IMR-90 (cell line): Measurements from ENCODE around the gene ZNF586.

Source experiments
- BHLHE40 ChIP-seq: fragments of 150-350 bp; IDR thresholded peaks from 2 replicates; pipeline ENCODE4 v1.6.1; 2016; ENCODE audit warnings: mild to moderate bottlenecking, low read depth, low read length
- CEBPB ChIP-seq: IDR thresholded peaks from 2 replicates; pipeline ENCODE4 v1.6.1; 2012; ENCODE audit warnings: low read depth, low read length, improper control_type of control experiment
- CTCF ChIP-seq: conservative IDR thresholded peaks from 2 replicates; pipeline ENCODE4 v1.5.1; 2012; ENCODE audit warnings: mild to moderate bottlenecking, low read depth, low read length, improper control_type of control experiment
- MAFK ChIP-seq: IDR thresholded peaks from 2 replicates; pipeline ENCODE4 v1.6.1; 2012; ENCODE audit warnings: low read depth, low read length, improper control_type of control experiment
- MXI1 ChIP-seq: IDR thresholded peaks from 2 replicates; pipeline ENCODE4 v1.6.1; 2012; ENCODE audit warnings: low read depth, mild to moderate bottlenecking, low read length, moderate library complexity, borderline replicate concordance
- POLR2A ChIP-seq: IDR thresholded peaks from 2 replicates; pipeline ENCODE4 v1.6.1; 2012; ENCODE audit warnings: mild to moderate bottlenecking, low read depth, low read length
- RAD21 ChIP-seq: IDR thresholded peaks from 2 replicates; pipeline ENCODE4 v1.6.1; 2012; ENCODE audit warnings: low read length, improper control_type of control experiment
- RCOR1 ChIP-seq: IDR thresholded peaks from 2 replicates; pipeline ENCODE4 v1.6.1; 2012; ENCODE audit warnings: mild to moderate bottlenecking, low read length, improper control_type of control experiment; ENCODE audit not compliant: insufficient replicate concordance
- RFX5 ChIP-seq: IDR thresholded peaks from 2 replicates; pipeline ENCODE4 v1.8.0; 2012; ENCODE audit warnings: low read depth, mild to moderate bottlenecking, low read length, moderate library complexity
- SMC3 ChIP-seq: fragments of 150-350 bp; IDR thresholded peaks from 2 replicates; pipeline ENCODE4 v1.6.1; 2016; ENCODE audit warnings: low read depth, mild to moderate bottlenecking, antibody characterized with exemption, low read length, moderate library complexity
- USF2 ChIP-seq: fragments of 150-350 bp; IDR thresholded peaks from 2 replicates; pipeline ENCODE4 v1.6.1; 2017; ENCODE audit warnings: mild to moderate bottlenecking, antibody characterized with exemption, low read length, low read depth

GRCh38 chr19:57819475-57820148 lies 50.1 kb downstream of the ZNF586 start:
- TF ChIP-seq POLR2A: peak; percentile 83
- 0 out of 2 replicates have a peak, but pooled peaks have one; percentile 3 for TF ChIP-seq CTCF
- no peak for TF ChIP-seq CEBPB
- TF ChIP-seq RAD21: no peak
- TF ChIP-seq RCOR1: no peak
- TF ChIP-seq MAFK: no peak
- TF ChIP-seq SMC3: no peak
- no peak for TF ChIP-seq USF2
- TF ChIP-seq RFX5: no peak
- TF ChIP-seq MXI1: peak; percentile 97
- TF ChIP-seq BHLHE40: no peak
